CD4-positive, alpha-beta T cell (primary cell): Measurements from ENCODE around the gene CDKN2A. TPM values are rescaled to one million over a fixed set of nuclear protein-coding genes. Genes with fewer than 3 reads are reported as not detected.

ENCODE experiments used
- ATAC-seq: fragments of 200-7000 bp; cut with Tn5 transposase; one replicate; pipeline ENCODE4 v1.10.0; 2022; ENCODE audit warnings: mild to moderate bottlenecking; ENCODE audit not compliant: poor library complexity
- CTCF ChIA-PET: fragments of 350-600 bp; sonication (Branson Sonifier 250); formaldehyde crosslinking; loops from one replicate; lab custom pipeline; 2021; ENCODE audit warnings: antibody characterized with exemption, inconsistent platforms; lab: Charles Lee
- POLR2A ChIA-PET: fragments of 350-600 bp; sonication (Branson Sonifier 250); formaldehyde crosslinking; loops from one replicate; lab custom pipeline; 2021; ENCODE audit warnings: antibody characterized with exemption, inconsistent platforms; lab: Charles Lee
- DNase-seq, 14 experiments: peaks; one replicate each; pipeline ENCODE4 v3.0.0-alpha.2; 2013 to 2020; ENCODE audit warnings: mixed read lengths in 2 of 14
- H3K27ac ChIP-seq, 2 donors: one replicate each; pipeline versions ENCODE4 v1.5.1 to v1.7.0; 2013; ENCODE audit warnings: low read length in 2 of 2, low read depth in 1 of 2, mild to moderate bottlenecking in 1 of 2
- H3K27me3 ChIP-seq, 2 experiments: 1 replicate in 1 of 2; 2 replicates in 1 of 2; pipeline versions ENCODE4 v1.6.1 to v1.7.0; 2013; ENCODE audit warnings: low read length in 2 of 2, control low read depth in 1 of 2, mild to moderate bottlenecking in 1 of 2, moderate library complexity in 1 of 2; ENCODE audit not compliant: insufficient read depth in 2 of 2, control insufficient read depth in 1 of 2
- H3K36me3 ChIP-seq: one replicate; pipeline ENCODE4 v1.6.1; 2013; ENCODE audit warnings: low read length, control low read depth; ENCODE audit not compliant: insufficient read depth
- H3K4me1 ChIP-seq: one replicate; pipeline ENCODE4 v1.6.1; 2013; ENCODE audit warnings: low read length, control low read depth; ENCODE audit not compliant: insufficient read depth
- H3K4me3 ChIP-seq: one replicate; pipeline ENCODE4 v1.5.1; 2013; ENCODE audit warnings: mild to moderate bottlenecking, low read length, moderate library complexity
- H3K9me3 ChIP-seq, 2 experiments: 1 replicate in 1 of 2; 2 replicates in 1 of 2; pipeline versions ENCODE4 v1.6.1 to v1.7.0; 2013; ENCODE audit warnings: low read length in 2 of 2, mild to moderate bottlenecking in 2 of 2, control low read depth in 1 of 2, moderate library complexity in 1 of 2; ENCODE audit not compliant: control insufficient read depth in 1 of 2, insufficient read depth in 1 of 2
- H3K27ac Mint-ChIP-seq: one replicate; pipeline ENCODE4 v1.8.0; 2020; ENCODE audit warnings: mixed read lengths
- H3K27me3 Mint-ChIP-seq: one replicate; pipeline ENCODE4 v1.8.0; 2021; ENCODE audit warnings: mixed read lengths
- H3K36me3 Mint-ChIP-seq: one replicate; pipeline ENCODE4 v1.8.0; 2021; ENCODE audit warnings: low read depth, mixed read lengths
- H3K4me1 Mint-ChIP-seq: one replicate; pipeline ENCODE4 v1.8.0; 2021; ENCODE audit warnings: low read depth, mixed read lengths
- H3K4me3 Mint-ChIP-seq: one replicate; pipeline ENCODE4 v1.8.0; 2020; ENCODE audit warnings: mild to moderate bottlenecking, mixed read lengths
- H3K9me3 Mint-ChIP-seq: one replicate; pipeline ENCODE4 v1.8.0; 2020; ENCODE audit warnings: mixed read lengths
- CTCF ChIP-seq: fragments of 200-600 bp; IDR thresholded peaks from one replicate; pipeline ENCODE4 v1.8.0; 2022; ENCODE audit warnings: antibody characterized with exemption, mild to moderate bottlenecking
- intact Hi-C, 2 experiments: fragments of 100-400 bp; cut with DNase I in 1 of 2; cut with micrococcal nuclease in 1 of 2; formaldehyde crosslinking; loops; one replicate each; pipeline versions ENCODE4 v1.15.1 to v1.9.0; 2023 to 2025; cut with DNase I, micrococcal nuclease
- total RNA-seq, 174 experiments: library from RNA in 2 of 174; stranded (reverse) in 2 of 174; gene quantifications; one replicate each; pipeline ENCODE4 v1.2.3 and lab custom pipeline; 2021 to 2026

CDKN2A gene
- total RNA-seq, 2 experiments from 2014 or later: 0.71 to 0.89 TPM

DNA sequence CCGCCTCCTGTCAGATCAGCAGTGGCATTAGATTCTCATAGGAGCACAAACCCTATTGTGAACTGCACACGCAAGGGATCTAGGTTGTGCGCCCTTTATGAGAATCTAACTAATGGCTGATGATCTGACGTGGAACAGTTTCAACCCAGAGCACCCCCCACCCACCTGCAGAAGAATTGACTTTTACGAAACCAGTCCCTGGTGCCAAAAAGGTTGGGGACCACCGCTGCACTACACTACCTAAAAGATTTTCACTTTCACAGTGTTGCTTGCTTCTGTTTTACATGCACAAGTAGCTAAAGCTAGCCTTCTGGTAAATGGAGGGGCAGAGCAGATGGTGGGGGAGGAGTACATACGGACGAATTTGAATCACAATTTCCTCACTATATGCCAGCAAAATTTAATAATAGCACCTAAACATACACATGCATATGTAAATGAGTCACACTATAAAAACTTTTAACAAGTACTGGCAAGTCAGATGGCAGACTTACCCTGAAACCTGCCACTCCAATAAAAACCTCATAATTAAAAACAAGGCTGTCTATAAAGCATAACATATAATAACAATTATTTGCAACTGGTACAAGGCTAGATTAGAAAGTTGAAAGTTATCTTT is 38.9 kb upstream of the CDKN2A start:
- Mint-ChIP-seq H3K4me1 (no peaks in the 10 kb centered on the region), H3K27me3 (peaks cover 6% of the 10 kb centered on the region), H3K36me3 (no peaks in the 10 kb centered on the region), H3K4me3 (no peak overlapping the region), H3K27ac (no peak overlapping the region), H3K9me3 (no peaks in the 10 kb centered on the region)
- ChIA-PET CTCF (no interaction called here), POLR2A (no interaction called here)
- intact Hi-C loops: loop anchor here (10.0 kb wide), 3 partner anchors 422 to 708 kb away; no protein-coding TSS in a partner anchor
- H3K27me3 ChIP-seq: no peaks in the 10 kb centered on the region
- H3K4me3 ChIP-seq: no peak overlapping the region
- H3K36me3 ChIP-seq: no peaks in the 10 kb centered on the region
- no peaks in the 10 kb centered on the region for H3K9me3 ChIP-seq
- no peak for TF ChIP-seq CTCF
- no peak for DNase-seq
- H3K4me1 ChIP-seq: no peaks in the 10 kb centered on the region
- ATAC-seq: no peak
- no peak overlapping the region for H3K27ac ChIP-seq

DNA sequence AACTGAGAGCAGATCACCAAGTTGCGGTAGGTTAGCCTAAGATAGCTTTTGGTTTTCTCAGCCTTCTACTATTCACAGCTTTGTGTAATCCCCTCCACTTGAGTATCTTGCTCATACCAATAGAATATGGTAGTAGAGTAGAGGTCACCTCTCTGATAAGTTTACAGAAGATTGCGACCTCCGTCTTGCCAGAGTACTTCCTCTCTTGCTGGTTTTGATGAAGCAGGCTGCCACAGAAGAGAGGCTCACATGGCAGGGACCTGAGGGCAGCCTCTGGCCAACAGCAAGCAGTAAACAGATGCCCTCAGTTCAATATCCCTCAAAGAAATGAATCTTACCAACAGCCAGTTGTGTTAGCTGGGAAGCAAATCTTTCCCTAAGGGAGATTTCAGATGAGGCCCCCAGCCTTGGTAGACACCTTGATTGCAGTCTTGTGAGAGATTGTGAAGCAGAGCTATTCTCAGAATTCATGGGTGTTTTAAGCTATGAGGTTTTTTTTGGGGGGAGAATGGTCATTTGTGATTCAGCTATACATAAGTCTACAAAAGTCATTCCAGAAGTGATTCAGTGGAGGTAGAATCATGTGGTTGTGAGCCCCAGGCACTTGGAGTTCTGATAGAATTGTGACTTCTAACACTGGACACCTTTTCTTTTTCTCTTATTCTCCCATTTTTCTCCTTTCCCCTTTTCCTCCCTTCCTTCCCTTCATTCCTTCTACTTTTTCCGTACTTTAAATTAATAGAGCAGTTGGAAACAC is 37.6 kb upstream of the CDKN2A start:
- Mint-ChIP-seq H3K27me3 (peaks cover 12% of the 10 kb centered on the region), H3K4me3 (no peak overlapping the region), H3K4me1 (no peaks in the 10 kb centered on the region), H3K36me3 (no peaks in the 10 kb centered on the region), H3K9me3 (no peaks in the 10 kb centered on the region), H3K27ac (no peak overlapping the region)
- ChIA-PET CTCF (interaction anchor here (1.5 kb wide), 1 partner anchor 218 kb away, joined by 3 read pairs; no protein-coding TSS in a partner anchor), POLR2A (no interaction called here)
- H3K9me3 ChIP-seq: no peaks in the 10 kb centered on the region
- H3K27me3 ChIP-seq: no peaks in the 10 kb centered on the region
- no peaks in the 10 kb centered on the region for H3K4me1 ChIP-seq
- intact Hi-C loops: loop anchor here (10.0 kb wide), 3 partner anchors 423 to 707 kb away; no protein-coding TSS in a partner anchor
- H3K4me3 ChIP-seq: no peak overlapping the region
- H3K36me3 ChIP-seq: no peaks in the 10 kb centered on the region
- ATAC-seq: no peak
- H3K27ac ChIP-seq: no peak overlapping the region
- DNase-seq: no peak
- TF ChIP-seq CTCF: no peak

DNA sequence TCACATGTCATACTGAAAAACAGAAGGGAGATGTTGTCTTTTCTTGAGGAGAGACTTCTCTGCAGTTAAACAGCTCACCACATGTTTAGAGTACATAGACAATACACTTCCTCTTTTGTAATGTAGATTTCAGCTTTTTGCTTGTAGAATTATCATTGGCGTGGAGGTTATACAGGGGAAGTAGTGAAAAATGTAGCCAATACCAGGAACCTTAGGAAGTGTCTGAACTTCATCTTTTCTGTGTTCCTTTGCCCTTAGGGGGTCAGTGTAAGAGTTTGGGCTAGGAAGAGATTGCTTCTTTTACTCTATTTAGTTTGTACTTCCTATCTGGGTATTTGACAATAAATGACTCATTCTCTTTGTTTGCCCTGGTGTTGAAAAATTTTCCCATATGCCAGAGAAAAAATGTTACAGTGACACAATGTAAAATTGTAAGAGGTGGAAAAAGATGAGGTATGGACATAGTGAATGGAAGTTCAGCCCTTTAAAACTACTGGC is 36.0 kb upstream of the CDKN2A start:
- DNase-seq: peak in 2 of 14 experiments; percentile 25 to 29
- Histone ChIP-seq H3K4me3 (no peak overlapping the region), H3K36me3 (no peaks in the 10 kb centered on the region), H3K27me3 (no peaks in the 10 kb centered on the region), H3K9me3 (peaks cover 0 to 2% of the 10 kb centered on the region in 2 experiments), H3K27ac (no peak overlapping the region), H3K4me1 (no peaks in the 10 kb centered on the region)
- POLR2A ChIA-PET: no interaction called here
- Mint-ChIP-seq H3K9me3 (no peaks in the 10 kb centered on the region), H3K27ac (no peak overlapping the region), H3K27me3 (peaks cover 15% of the 10 kb centered on the region), H3K36me3 (no peaks in the 10 kb centered on the region), H3K4me1 (no peaks in the 10 kb centered on the region), H3K4me3 (no peak overlapping the region)
- no peak for ATAC-seq
- no peak for TF ChIP-seq CTCF
- intact Hi-C loops: loop anchor here (10.0 kb wide), 3 partner anchors 425 to 705 kb away; no protein-coding TSS in a partner anchor
- CTCF ChIA-PET: no interaction called here
